GM12878 (cell line): Measurements from ENCODE around the gene PVALEF. TPM values are rescaled to one million over a fixed set of nuclear protein-coding genes. Genes with fewer than 3 reads are reported as not detected.
"Not testable (repeated sequence)": the region's sequence is repeated elsewhere in the genome, so short reads cannot be mapped to it uniquely, and the experiment has no call there.

ENCODE experiments used
- ATAC-seq: fragments of 200-7000 bp; cut with Tn5 transposase; 3 replicates; pipeline ENCODE4 v1.9.1; 2020; ENCODE audit warnings: mild to moderate bottlenecking, moderate library complexity
- BruUV-seq: library from RNA; stranded (reverse); fragments of 400-500 nt; replicated peaks from 2 replicates; lab custom pipeline; 2021; lab: Mats Ljungman, UMichigan
- CTCF ChIA-PET: fragments of 300-600 bp; sonication (Branson Sonifier 250); formaldehyde crosslinking; extraction: SDS; loops from one replicate; lab custom pipeline; 2021; ENCODE audit warnings: inconsistent platforms; lab: Yijun Ruan, JAX
- POLR2A ChIA-PET: fragments of 350-600 bp; formaldehyde crosslinking; extraction: SDS; loops from one replicate; lab custom pipeline; 2021; ENCODE audit warnings: inconsistent platforms; lab: Charles Lee
- RAD21 ChIA-PET: fragments of 300-600 bp; sonication (Branson Sonifier 250); formaldehyde crosslinking; loops from one replicate; lab custom pipeline; 2023; ENCODE audit warnings: antibody characterized with exemption; ENCODE audit not compliant: unreplicated experiment; lab: Charles Lee
- SMC1A ChIA-PET: fragments of 300-600 bp; sonication (Branson Sonifier 250); formaldehyde crosslinking; loops from one replicate; lab custom pipeline; 2023; ENCODE audit not compliant: unreplicated experiment, uncharacterized antibody; lab: Charles Lee
- DNase-seq: peaks from one replicate; pipeline ENCODE4 v3.0.0-alpha.2; 2011; ENCODE audit warnings: low read depth, low spot score
- FAIRE-seq: peaks from 3 replicates; lab custom pipeline; 2011; peaks lifted over from hg19 to GRCh38; lab: Jason Lieb, UNC
- H2AFZ ChIP-seq: 2 replicates; pipeline ENCODE4 v1.6.0; 2011; ENCODE audit warnings: low read depth, low read length, control low read depth; ENCODE audit not compliant: control insufficient read depth
- H3K27ac ChIP-seq: 2 replicates; pipeline ENCODE4 v1.5.1; 2011; ENCODE audit warnings: control low read depth; ENCODE audit not compliant: control insufficient read depth, insufficient read depth
- H3K27me3 ChIP-seq, 2 experiments: replicated peaks in 1 of 2; 2 replicates each; pipeline versions ENCODE4 v1.6.0 to v1.6.1; 2011; ENCODE audit warnings: low read length in 1 of 2; ENCODE audit not compliant: control insufficient read depth in 2 of 2, insufficient read depth in 2 of 2
- H3K36me3 ChIP-seq, 2 experiments: 2 replicates each; pipeline ENCODE4 v1.5.1; 2011; ENCODE audit warnings: low read length in 1 of 2; ENCODE audit not compliant: control insufficient read depth in 2 of 2, insufficient read depth in 2 of 2
- H3K4me1 ChIP-seq: 2 replicates; pipeline ENCODE4 v1.6.1; 2011; ENCODE audit warnings: mild to moderate bottlenecking, low read length, moderate library complexity, mixed read lengths; ENCODE audit not compliant: control insufficient read depth, insufficient read depth
- H3K4me2 ChIP-seq: 2 replicates; pipeline ENCODE4 v1.6.0; 2011; ENCODE audit warnings: control low read depth; ENCODE audit not compliant: control insufficient read depth, insufficient read depth
- H3K4me3 ChIP-seq: fragments of 200-600 bp; sonication (generic); 2 replicates; pipeline ENCODE4 v1.5.1; 2016
- H3K79me2 ChIP-seq: 2 replicates; pipeline ENCODE4 v1.6.0; 2011; ENCODE audit warnings: low read length; ENCODE audit not compliant: control insufficient read depth, insufficient read depth
- H3K9ac ChIP-seq: 2 replicates; pipeline ENCODE4 v1.8.0; 2011; ENCODE audit warnings: low read length, control low read depth, mixed read lengths; ENCODE audit not compliant: control insufficient read depth, insufficient read depth
- H3K9me3 ChIP-seq: replicated peaks from 3 replicates; pipeline ENCODE4 v1.5.1; 2011; ENCODE audit warnings: mild to moderate bottlenecking, low read length; ENCODE audit not compliant: control insufficient read depth, insufficient read depth
- H4K20me1 ChIP-seq: 2 replicates; pipeline ENCODE4 v1.6.0; 2011; ENCODE audit not compliant: control insufficient read depth, insufficient read depth
- BHLHE40 ChIP-seq, 2 experiments: fragments of 450-650 bp in 1 of 2; IDR thresholded peaks; 2 replicates each; pipeline ENCODE4 v1.6.1; 2011 to 2017; ENCODE audit warnings: low read depth in 2 of 2, borderline replicate concordance in 1 of 2, improper control_type of control experiment in 1 of 2, low read length in 1 of 2, mild to moderate bottlenecking in 1 of 2
- CBX5 ChIP-seq: sonication (generic); IDR thresholded peaks from 2 replicates; pipeline ENCODE4 v1.6.1; 2016; ENCODE audit warnings: low read depth, moderate library complexity, mild to moderate bottlenecking, inconsistent platforms
- CEBPZ ChIP-seq: fragments of 150-350 bp; IDR thresholded peaks from 2 replicates; pipeline ENCODE4 v1.6.1; 2016; ENCODE audit warnings: low read depth, low read length
- EED ChIP-seq: sonication (generic); IDR thresholded peaks from 2 replicates; pipeline ENCODE4 v1.6.1; 2016; ENCODE audit warnings: antibody characterized with exemption, low read depth
- MXI1 ChIP-seq: fragments of 150-350 bp; IDR thresholded peaks from 2 replicates; pipeline ENCODE4 v1.6.1; 2011; ENCODE audit warnings: low read depth, mild to moderate bottlenecking, inconsistent platforms, low read length, improper control_type of control experiment
- NFYA ChIP-seq: IDR thresholded peaks from 2 replicates; pipeline ENCODE4 v1.6.1; 2011; ENCODE audit warnings: low read depth, mild to moderate bottlenecking, low read length, improper control_type of control experiment, borderline replicate concordance
- RAD21 ChIP-seq: IDR thresholded peaks from 2 replicates; pipeline ENCODE4 v1.6.1; 2011; ENCODE audit warnings: mild to moderate bottlenecking, low read depth, low read length, moderate library complexity; ENCODE audit not compliant: insufficient read depth
- SMC3 ChIP-seq: IDR thresholded peaks from 2 replicates; pipeline ENCODE4 v1.6.1; 2011; ENCODE audit warnings: low read length, improper control_type of control experiment, borderline replicate concordance
- TCF3 ChIP-seq: IDR thresholded peaks from 2 replicates; pipeline ENCODE4 v1.6.1; 2012; ENCODE audit warnings: low read depth, mild to moderate bottlenecking, low read length, borderline replicate concordance; ENCODE audit not compliant: insufficient read depth
- ZNF217 ChIP-seq: fragments of 450-650 bp; IDR thresholded peaks from 2 replicates; pipeline ENCODE4 v1.6.1; 2017; ENCODE audit warnings: antibody characterized with exemption, mild to moderate bottlenecking
- ZNF592 ChIP-seq: fragments of 450-650 bp; IDR thresholded peaks from 2 replicates; pipeline ENCODE4 v1.6.1; 2017; ENCODE audit warnings: mild to moderate bottlenecking, moderate library complexity
- ZZZ3 ChIP-seq: IDR thresholded peaks from 2 replicates; pipeline ENCODE4 v1.6.1; 2011; ENCODE audit warnings: low read depth; ENCODE audit not compliant: control insufficient read depth, insufficient read length
- WGBS: methylation state at CpG from one replicate; pipeline ENCODE4 v1.1.6; 2016; ENCODE audit warnings: low lambda C conversion rate; ENCODE audit not compliant: insufficient replicate concordance, insufficient coverage; ENCODE audit errors: missing lambda C conversion rate; 5-methylcytosine and 5-hydroxymethylcytosine counted together
- in situ Hi-C: fragments of 300-500 bp; cut with MboI; formaldehyde crosslinking; loops from 9 replicates; pipeline ENCODE4 v1.14.3; 2018; ENCODE audit warnings: mixed read lengths
- intact Hi-C: fragments of 100-400 bp; cut with micrococcal nuclease; formaldehyde crosslinking; loops from one replicate; pipeline ENCODE4 v1.14.2; 2022; ENCODE audit not compliant: unreplicated experiment
- polyA plus RNA-seq, 11 experiments: library from polyadenylated mRNA; depleted of rRNA in 4 of 11; unstranded in 6 of 11; stranded (reverse) in 5 of 11; fragments of >200 nt; fragmentation: Nextera tagmentation in 4 of 11; fragmentation: Illumina TruSeq in 1 of 11; extraction: Ambion mirVana in 4 of 11; extraction: Trizol in 1 of 11; gene quantifications; 1 replicate in 1 of 11; 2 replicates in 10 of 11; pipeline versions ENCODE4 v1.2.1 to v1.2.3, GENCODE V29; 2011 to 2016; ENCODE audit warnings: inconsistent platforms in 2 of 11, missing spikeins in 2 of 11, low read depth in 1 of 11
- total RNA-seq, 4 experiments: library from RNA; depleted of rRNA in 3 of 4; stranded (reverse); fragments of >200 nt in 3 of 4; fragmentation: Illumina TruSeq in 1 of 4; extraction: Trizol in 1 of 4; gene quantifications; 2 replicates each; pipeline versions ENCODE4 v1.2.1 to v1.2.3, GENCODE V29; 2013 to 2021

The PVALEF gene
- total and polyA plus RNA-seq, 10 of the 15 experiments (the other 5 are each of a cell fraction or from before 2014, with no cell fraction given): not detected

- no peak for TF ChIP-seq ZNF592
- no peak for TF ChIP-seq BHLHE40 (IDR thresholded peaks at IDR 0.05; ENCODE audit: borderline replicate concordance in 1 of 2, low read depth in 2 of 2, low read length in 1 of 2)
- TF ChIP-seq ZNF217: no peak
- no peak for TF ChIP-seq MXI1
- TF ChIP-seq TCF3: no peak
- TF ChIP-seq NFYA: no peak
- no peak for TF ChIP-seq ZZZ3
- no peak for TF ChIP-seq RAD21
- TF ChIP-seq CBX5: no peak
- no peak for TF ChIP-seq CEBPZ
- TF ChIP-seq SMC3: no peak
- TF ChIP-seq EED: no peak
Measured at GRCh38 chr17:81144423-81144781, 20.9 kb upstream of the PVALEF start (continued).

- H3K27ac ChIP-seq, H4K20me1 ChIP-seq, H3K9ac ChIP-seq, H3K9me3 ChIP-seq, RAD21 ChIA-PET, DNase-seq, H3K36me3 ChIP-seq, FAIRE-seq, H3K27me3 ChIP-seq, ATAC-seq, BruUV-seq, H3K79me2 ChIP-seq, H3K4me1 ChIP-seq, intact Hi-C loops, SMC1A ChIA-PET, H2AFZ ChIP-seq, H3K4me2 ChIP-seq, H3K4me3 ChIP-seq: not testable (repeated sequence)
- ChIA-PET POLR2A (interaction anchor here (0.7 kb wide), 1 partner anchor 8 kb away, joined by 5 read pairs; no protein-coding TSS in a partner anchor), CTCF (interaction anchor here (0.6 kb wide), 1 partner anchor 156 kb away, joined by 3 read pairs; no protein-coding TSS in a partner anchor)
- WGBS: 21% methylated on average over 9 of the region's 10 CpGs
- in situ Hi-C loops: loop anchor here (5.0 to 25.0 kb wide), 2 partner anchors 96 to 341 kb away; no protein-coding TSS in a partner anchor
Measured at GRCh38 chr17:81146208-81146607, 19.1 kb upstream of the PVALEF start.
